HG02588 (cell line): ENCODE results near the gene PLXNA2.

Experiments used
- ATAC-seq: cut with Tn5 transposase; IDR thresholded peaks from one replicate; pipeline ENCODE4 v1.9.1; 2021; ENCODE audit warnings: mild to moderate bottlenecking, moderate library complexity; ENCODE audit not compliant: unreplicated experiment

The PLXNA2 gene

GRCh38 chr1:208242146-208242545 is 2.0 kb downstream of the PLXNA2 start:
- no peak for ATAC-seq

- ATAC-seq: no peak
Measured at GRCh38 chr1:208241512-208241911, 2.7 kb downstream of the PLXNA2 start.

GRCh38 chr1:208240662-208241355 is 3.4 kb downstream of the PLXNA2 start:
- ATAC-seq: no peak

GRCh38 chr1:208239473-208240381 is 4.5 kb downstream of the PLXNA2 start:
- ATAC-seq: no peak

- no peak for ATAC-seq
Measured at GRCh38 chr1:208238710-208239472, 5.3 kb downstream of the PLXNA2 start.

- no peak for ATAC-seq
Measured at GRCh38 chr1:208237241-208237640, 6.9 kb downstream of the PLXNA2 start.

- ATAC-seq: no peak
Measured at GRCh38 chr1:208235982-208236761, 8.0 kb downstream of the PLXNA2 start.

GRCh38 chr1:208235356-208235981 is 8.7 kb downstream of the PLXNA2 start:
- ATAC-seq: no peak

- no peak for ATAC-seq
Measured at GRCh38 chr1:208234721-208235120, 9.5 kb downstream of the PLXNA2 start.

- ATAC-seq: no peak
Measured at GRCh38 chr1:208233978-208234377, 10.2 kb downstream of the PLXNA2 start.

- no peak for ATAC-seq
Measured at GRCh38 chr1:208233546-208233945, 10.6 kb downstream of the PLXNA2 start.

- ATAC-seq: no peak
Measured at GRCh38 chr1:208232662-208233038, 11.5 kb downstream of the PLXNA2 start.

GRCh38 chr1:208231881-208232661 is 12.1 kb downstream of the PLXNA2 start:
- no peak for ATAC-seq

- no peak for ATAC-seq
Measured at GRCh38 chr1:208230668-208231529, 13.3 kb downstream of the PLXNA2 start.

- ATAC-seq: no peak
Measured at GRCh38 chr1:208228550-208228949, 15.6 kb downstream of the PLXNA2 start.

GRCh38 chr1:208228026-208228425 is 16.2 kb downstream of the PLXNA2 start:
- ATAC-seq: no peak

- no peak for ATAC-seq
Measured at GRCh38 chr1:208227366-208227765, 16.8 kb downstream of the PLXNA2 start.
